Astrocyte (in vitro differentiated cells and primary cell): ENCODE measurements around the gene CAVIN4. TPM values are rescaled to one million over a fixed set of nuclear protein-coding genes. Genes with fewer than 3 reads are reported as not detected.

Source experiments
- DNase-seq: peaks from one replicate; pipeline ENCODE4 v3.0.0-alpha.2; 2010; ENCODE audit warnings: low read depth
- FAIRE-seq: peaks from 2 replicates; lab custom pipeline; 2011; peaks lifted over from hg19 to GRCh38; lab: Jason Lieb, UNC
- H2AFZ ChIP-seq: 2 replicates; pipeline ENCODE4 v1.6.0; 2012; ENCODE audit warnings: low read depth, low read length, inconsistent platforms
- H3K27ac ChIP-seq: 2 replicates; pipeline ENCODE4 v1.5.1; 2011; ENCODE audit warnings: low read depth, low read length, inconsistent platforms
- H3K27me3 ChIP-seq: 2 replicates; pipeline ENCODE4 v1.6.0; 2011; ENCODE audit warnings: low read length, inconsistent platforms; ENCODE audit not compliant: insufficient read depth
- H3K36me3 ChIP-seq: 2 replicates; pipeline ENCODE4 v1.5.1; 2011; ENCODE audit warnings: low read length, inconsistent platforms; ENCODE audit not compliant: insufficient read depth
- H3K4me1 ChIP-seq: 2 replicates; pipeline ENCODE4 v1.5.1; 2011; ENCODE audit warnings: low read length, inconsistent platforms; ENCODE audit not compliant: insufficient read depth
- H3K4me2 ChIP-seq: 2 replicates; pipeline ENCODE4 v1.6.0; 2012; ENCODE audit warnings: low read length, inconsistent platforms
- H3K4me3 ChIP-seq: 2 replicates; pipeline ENCODE4 v1.5.1; 2011; ENCODE audit warnings: low read depth, mild to moderate bottlenecking, low read length, inconsistent platforms; ENCODE audit not compliant: insufficient read depth
- H3K79me2 ChIP-seq: 2 replicates; pipeline ENCODE4 v1.6.0; 2012; ENCODE audit warnings: mild to moderate bottlenecking, low read length, inconsistent platforms; ENCODE audit not compliant: insufficient read depth
- H3K9ac ChIP-seq: 2 replicates; pipeline ENCODE4 v1.6.0; 2012; ENCODE audit warnings: mild to moderate bottlenecking, low read length, inconsistent platforms
- H3K9me3 ChIP-seq: 2 replicates; pipeline ENCODE4 v1.5.1; 2012; ENCODE audit warnings: low read depth, mild to moderate bottlenecking, low read length, inconsistent platforms; ENCODE audit not compliant: insufficient read depth
- H4K20me1 ChIP-seq: 2 replicates; pipeline ENCODE4 v1.6.0; 2012; ENCODE audit warnings: low read length, inconsistent platforms; ENCODE audit not compliant: insufficient read depth
- H3K27ac Mint-ChIP-seq: one replicate; pipeline ENCODE4 v1.8.0; 2021; ENCODE audit warnings: mild to moderate bottlenecking, mixed read lengths; ENCODE audit not compliant: unreplicated experiment
- H3K27me3 Mint-ChIP-seq: one replicate; pipeline ENCODE4 v1.8.0; 2021; ENCODE audit warnings: low read depth, mixed read lengths; ENCODE audit not compliant: unreplicated experiment
- H3K36me3 Mint-ChIP-seq: one replicate; pipeline ENCODE4 v1.8.0; 2021; ENCODE audit warnings: low read depth, mixed read lengths; ENCODE audit not compliant: unreplicated experiment
- H3K4me1 Mint-ChIP-seq: one replicate; pipeline ENCODE4 v1.8.0; 2021; ENCODE audit warnings: low read depth, mixed read lengths; ENCODE audit not compliant: unreplicated experiment
- H3K4me3 Mint-ChIP-seq: one replicate; pipeline ENCODE4 v1.8.0; 2021; ENCODE audit warnings: mild to moderate bottlenecking, moderate library complexity, mixed read lengths; ENCODE audit not compliant: unreplicated experiment
- H3K9me3 Mint-ChIP-seq: one replicate; pipeline ENCODE4 v1.8.0; 2021; ENCODE audit warnings: mild to moderate bottlenecking, mixed read lengths; ENCODE audit not compliant: unreplicated experiment
- EZH2 ChIP-seq: IDR thresholded peaks from 2 replicates; pipeline ENCODE4 v1.6.1; 2012; ENCODE audit warnings: mild to moderate bottlenecking, low read length, inconsistent platforms; ENCODE audit not compliant: insufficient read depth
- total RNA-seq: library from RNA; stranded (reverse); gene quantifications from 2 replicates; pipeline ENCODE4 v1.2.1, GENCODE V29; 2021
- TF ChIP-seq, protein P1 (sequence below): IDR thresholded peaks from 2 replicates; pipeline ENCODE4 v1.5.1; 2011; ENCODE audit warnings: low read depth, mild to moderate bottlenecking, inconsistent platforms, low read length, moderate library complexity; ENCODE audit not compliant: insufficient read depth

Gene CAVIN4
- total RNA-seq, 1 donor from 2014 or later: 4.2 TPM

DNA sequence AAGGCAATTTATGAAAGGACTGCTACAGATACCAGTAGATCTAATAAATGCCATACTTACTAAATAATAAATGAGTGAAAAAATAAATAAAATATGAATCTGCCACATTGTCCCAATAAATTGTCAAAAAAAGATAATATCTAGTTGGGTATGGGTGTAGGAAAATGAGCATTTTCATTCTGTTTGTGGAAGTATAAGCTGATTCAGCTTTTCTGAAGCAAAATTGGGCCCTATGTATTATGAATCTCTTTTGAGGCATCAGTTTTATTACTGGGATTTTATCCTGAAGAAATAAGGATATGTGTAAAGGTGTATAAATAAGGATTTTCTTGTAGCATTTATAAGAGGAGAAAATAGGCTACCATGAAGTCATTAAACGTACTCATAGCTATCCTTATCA, 46.1 kb downstream of the CAVIN4 start:
- no peaks in the 10 kb centered on the region for H3K27me3 Mint-ChIP-seq
- no peaks in the 10 kb centered on the region for H3K4me1 Mint-ChIP-seq
- Histone ChIP-seq H4K20me1 (no peaks in the 10 kb centered on the region), H2AFZ (no peak overlapping the region), H3K4me3 (no peak overlapping the region), H3K36me3 (no peaks in the 10 kb centered on the region), H3K9me3 (no peaks in the 10 kb centered on the region), H3K9ac (no peak overlapping the region), H3K27ac (no peak overlapping the region), H3K27me3 (no peaks in the 10 kb centered on the region), H3K79me2 (no peaks in the 10 kb centered on the region), H3K4me2 (no peak overlapping the region), H3K4me1 (no peaks in the 10 kb centered on the region)
- FAIRE-seq: no peak
- H3K4me3 Mint-ChIP-seq: no peak overlapping the region
- no peak for DNase-seq
- no peak overlapping the region for H3K27ac Mint-ChIP-seq
- H3K36me3 Mint-ChIP-seq: no peaks in the 10 kb centered on the region
- H3K9me3 Mint-ChIP-seq: peaks cover 2% of the 10 kb centered on the region
- TF ChIP-seq, protein P1, sequence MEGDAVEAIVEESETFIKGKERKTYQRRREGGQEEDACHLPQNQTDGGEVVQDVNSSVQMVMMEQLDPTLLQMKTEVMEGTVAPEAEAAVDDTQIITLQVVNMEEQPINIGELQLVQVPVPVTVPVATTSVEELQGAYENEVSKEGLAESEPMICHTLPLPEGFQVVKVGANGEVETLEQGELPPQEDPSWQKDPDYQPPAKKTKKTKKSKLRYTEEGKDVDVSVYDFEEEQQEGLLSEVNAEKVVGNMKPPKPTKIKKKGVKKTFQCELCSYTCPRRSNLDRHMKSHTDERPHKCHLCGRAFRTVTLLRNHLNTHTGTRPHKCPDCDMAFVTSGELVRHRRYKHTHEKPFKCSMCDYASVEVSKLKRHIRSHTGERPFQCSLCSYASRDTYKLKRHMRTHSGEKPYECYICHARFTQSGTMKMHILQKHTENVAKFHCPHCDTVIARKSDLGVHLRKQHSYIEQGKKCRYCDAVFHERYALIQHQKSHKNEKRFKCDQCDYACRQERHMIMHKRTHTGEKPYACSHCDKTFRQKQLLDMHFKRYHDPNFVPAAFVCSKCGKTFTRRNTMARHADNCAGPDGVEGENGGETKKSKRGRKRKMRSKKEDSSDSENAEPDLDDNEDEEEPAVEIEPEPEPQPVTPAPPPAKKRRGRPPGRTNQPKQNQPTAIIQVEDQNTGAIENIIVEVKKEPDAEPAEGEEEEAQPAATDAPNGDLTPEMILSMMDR: no peak
- no peak for TF ChIP-seq EZH2

DNA sequence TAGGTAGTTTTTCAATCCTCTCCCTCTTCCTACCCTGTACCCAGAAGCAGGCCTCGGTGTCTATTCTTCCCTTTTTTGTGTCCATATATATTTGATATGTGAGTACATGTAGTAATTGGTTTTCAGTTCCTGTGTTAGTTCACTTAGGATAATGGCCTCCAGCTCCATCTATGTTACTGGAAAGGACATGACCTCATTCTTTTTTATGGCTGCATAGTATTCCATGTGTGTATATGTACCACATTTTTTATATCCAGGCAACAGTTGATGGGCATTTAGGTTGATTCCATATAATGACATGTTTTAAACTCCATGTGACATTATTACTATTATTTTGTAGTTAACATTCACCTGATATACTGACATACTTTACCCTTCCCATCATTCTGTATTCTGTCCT, 49.1 kb downstream of the CAVIN4 start:
- Histone ChIP-seq H3K9ac (no peak overlapping the region), H3K27ac (no peak overlapping the region), H3K4me3 (no peak overlapping the region), H3K9me3 (no peaks in the 10 kb centered on the region), H3K4me2 (no peak overlapping the region), H2AFZ (no peak overlapping the region), H3K4me1 (no peaks in the 10 kb centered on the region), H3K27me3 (no peaks in the 10 kb centered on the region), H3K36me3 (no peaks in the 10 kb centered on the region), H4K20me1 (no peaks in the 10 kb centered on the region), H3K79me2 (no peaks in the 10 kb centered on the region)
- no peaks in the 10 kb centered on the region for H3K27me3 Mint-ChIP-seq
- TF ChIP-seq, protein P1: no peak
- TF ChIP-seq EZH2: no peak
- FAIRE-seq (no peak), DNase-seq (no peak)
- no peaks in the 10 kb centered on the region for H3K36me3 Mint-ChIP-seq
- H3K27ac Mint-ChIP-seq: no peak overlapping the region
- H3K4me1 Mint-ChIP-seq: no peaks in the 10 kb centered on the region
- no peak overlapping the region for H3K4me3 Mint-ChIP-seq
- H3K9me3 Mint-ChIP-seq: peaks cover 2% of the 10 kb centered on the region

DNA sequence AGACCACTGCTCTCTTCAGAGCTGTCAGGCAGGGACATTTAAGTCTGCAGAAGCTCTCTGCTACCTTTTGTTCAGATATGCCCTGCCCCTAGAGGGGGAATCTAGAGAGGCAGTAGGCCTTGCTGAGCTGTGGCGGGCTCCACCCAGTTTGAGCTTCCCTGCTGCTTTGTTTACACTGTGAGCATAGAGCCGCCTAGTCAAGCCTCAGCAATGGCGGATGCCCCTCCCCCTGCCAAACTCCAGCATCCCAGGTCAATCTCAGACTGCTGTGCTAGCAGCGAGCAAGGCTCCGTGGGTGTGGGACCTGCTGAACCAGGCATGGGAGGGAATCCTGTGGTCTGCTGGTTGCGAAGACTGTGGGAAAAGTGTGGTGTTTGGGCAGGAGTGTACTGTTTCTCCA, 59.9 kb downstream of the CAVIN4 start:
- Histone ChIP-seq H4K20me1 (no peaks in the 10 kb centered on the region), H3K4me1 (no peaks in the 10 kb centered on the region), H3K4me3 (no peak overlapping the region), H3K27me3 (no peaks in the 10 kb centered on the region), H3K79me2 (no peaks in the 10 kb centered on the region), H3K9me3 (no peaks in the 10 kb centered on the region), H3K4me2 (no peak overlapping the region), H2AFZ (no peak overlapping the region), H3K27ac (no peak overlapping the region), H3K36me3 (no peaks in the 10 kb centered on the region), H3K9ac (no peak overlapping the region)
- Mint-ChIP-seq H3K27me3 (no peaks in the 10 kb centered on the region), H3K27ac (no peak overlapping the region), H3K4me3 (no peak overlapping the region), H3K4me1 (no peaks in the 10 kb centered on the region), H3K36me3 (peaks cover 1% of the 10 kb centered on the region), H3K9me3 (peaks cover 6% of the 10 kb centered on the region)
- TF ChIP-seq EZH2: no peak
- TF ChIP-seq, protein P1: no peak
- FAIRE-seq (no peak), DNase-seq (no peak)

Other genes with a start within 250 kb of the CAVIN4 start
- gene TEX10, start 225.1 kb upstream of the CAVIN4 start, total RNA-seq: 31.8 and 35.1 TPM in 2 replicates
- 64.1 and 76.0 TPM in 2 replicates for gene MSANTD3, start 150.9 kb upstream of the CAVIN4 start, total RNA-seq
- 10.3 and 14.8 TPM in 2 replicates for gene TMEFF1, start 104.9 kb upstream of the CAVIN4 start, total RNA-seq